Astrocyte (in vitro differentiated cells and primary cell): ENCODE results near the gene TFF2. TPM values are rescaled to one million over a fixed set of nuclear protein-coding genes. Genes with fewer than 3 reads are reported as not detected.

Experiments
- DNase-seq: peaks from one replicate; pipeline ENCODE4 v3.0.0-alpha.2; 2010; ENCODE audit warnings: low read depth
- FAIRE-seq: peaks from 2 replicates; lab custom pipeline; 2011; peaks lifted over from hg19 to GRCh38; lab: Jason Lieb, UNC
- H2AFZ ChIP-seq: 2 replicates; pipeline ENCODE4 v1.6.0; 2012; ENCODE audit warnings: low read depth, low read length, inconsistent platforms
- H3K27ac ChIP-seq: 2 replicates; pipeline ENCODE4 v1.5.1; 2011; ENCODE audit warnings: low read depth, low read length, inconsistent platforms
- H3K27me3 ChIP-seq: 2 replicates; pipeline ENCODE4 v1.6.0; 2011; ENCODE audit warnings: low read length, inconsistent platforms; ENCODE audit not compliant: insufficient read depth
- H3K36me3 ChIP-seq: 2 replicates; pipeline ENCODE4 v1.5.1; 2011; ENCODE audit warnings: low read length, inconsistent platforms; ENCODE audit not compliant: insufficient read depth
- H3K4me1 ChIP-seq: 2 replicates; pipeline ENCODE4 v1.5.1; 2011; ENCODE audit warnings: low read length, inconsistent platforms; ENCODE audit not compliant: insufficient read depth
- H3K4me2 ChIP-seq: 2 replicates; pipeline ENCODE4 v1.6.0; 2012; ENCODE audit warnings: low read length, inconsistent platforms
- H3K4me3 ChIP-seq: 2 replicates; pipeline ENCODE4 v1.5.1; 2011; ENCODE audit warnings: low read depth, mild to moderate bottlenecking, low read length, inconsistent platforms; ENCODE audit not compliant: insufficient read depth
- H3K79me2 ChIP-seq: 2 replicates; pipeline ENCODE4 v1.6.0; 2012; ENCODE audit warnings: mild to moderate bottlenecking, low read length, inconsistent platforms; ENCODE audit not compliant: insufficient read depth
- H3K9ac ChIP-seq: 2 replicates; pipeline ENCODE4 v1.6.0; 2012; ENCODE audit warnings: mild to moderate bottlenecking, low read length, inconsistent platforms
- H3K9me3 ChIP-seq: 2 replicates; pipeline ENCODE4 v1.5.1; 2012; ENCODE audit warnings: low read depth, mild to moderate bottlenecking, low read length, inconsistent platforms; ENCODE audit not compliant: insufficient read depth
- H4K20me1 ChIP-seq: 2 replicates; pipeline ENCODE4 v1.6.0; 2012; ENCODE audit warnings: low read length, inconsistent platforms; ENCODE audit not compliant: insufficient read depth
- H3K27ac Mint-ChIP-seq: one replicate; pipeline ENCODE4 v1.8.0; 2021; ENCODE audit warnings: mild to moderate bottlenecking, mixed read lengths; ENCODE audit not compliant: unreplicated experiment
- H3K27me3 Mint-ChIP-seq: one replicate; pipeline ENCODE4 v1.8.0; 2021; ENCODE audit warnings: low read depth, mixed read lengths; ENCODE audit not compliant: unreplicated experiment
- H3K36me3 Mint-ChIP-seq: one replicate; pipeline ENCODE4 v1.8.0; 2021; ENCODE audit warnings: low read depth, mixed read lengths; ENCODE audit not compliant: unreplicated experiment
- H3K4me1 Mint-ChIP-seq: one replicate; pipeline ENCODE4 v1.8.0; 2021; ENCODE audit warnings: low read depth, mixed read lengths; ENCODE audit not compliant: unreplicated experiment
- H3K4me3 Mint-ChIP-seq: one replicate; pipeline ENCODE4 v1.8.0; 2021; ENCODE audit warnings: mild to moderate bottlenecking, moderate library complexity, mixed read lengths; ENCODE audit not compliant: unreplicated experiment
- H3K9me3 Mint-ChIP-seq: one replicate; pipeline ENCODE4 v1.8.0; 2021; ENCODE audit warnings: mild to moderate bottlenecking, mixed read lengths; ENCODE audit not compliant: unreplicated experiment
- CTCF ChIP-seq: IDR thresholded peaks from 2 replicates; pipeline ENCODE4 v1.5.1; 2011; ENCODE audit warnings: low read depth, mild to moderate bottlenecking, inconsistent platforms, low read length, moderate library complexity; ENCODE audit not compliant: insufficient read depth
- EZH2 ChIP-seq: IDR thresholded peaks from 2 replicates; pipeline ENCODE4 v1.6.1; 2012; ENCODE audit warnings: mild to moderate bottlenecking, low read length, inconsistent platforms; ENCODE audit not compliant: insufficient read depth
- total RNA-seq: library from RNA; stranded (reverse); gene quantifications from 2 replicates; pipeline ENCODE4 v1.2.1, GENCODE V29; 2021

The TFF2 gene
- total RNA-seq, 1 donor from 2014 or later, result not detected

GRCh38 chr21:42304556-42305454 is 46.0 kb downstream of the TFF2 start:
- Histone ChIP-seq H3K4me2 (no peak overlapping the region), H3K9ac (no peak overlapping the region), H4K20me1 (no peaks in the 10 kb centered on the region), H3K27ac (no peak overlapping the region), H3K4me3 (no peak overlapping the region), H3K36me3 (no peaks in the 10 kb centered on the region), H3K79me2 (no peaks in the 10 kb centered on the region), H3K4me1 (no peaks in the 10 kb centered on the region), H3K9me3 (no peaks in the 10 kb centered on the region), H3K27me3 (peaks cover 10% of the 10 kb centered on the region), H2AFZ (no peak overlapping the region)
- Mint-ChIP-seq H3K9me3 (no peaks in the 10 kb centered on the region), H3K27ac (no peak overlapping the region), H3K36me3 (no peaks in the 10 kb centered on the region), H3K27me3 (peaks cover 54% of the 10 kb centered on the region), H3K4me1 (peaks cover 3% of the 10 kb centered on the region), H3K4me3 (no peak overlapping the region)
- TF ChIP-seq EZH2, result no peak
- TF ChIP-seq CTCF, result no peak
- DNase-seq (no peak), FAIRE-seq (no peak)

DNA sequence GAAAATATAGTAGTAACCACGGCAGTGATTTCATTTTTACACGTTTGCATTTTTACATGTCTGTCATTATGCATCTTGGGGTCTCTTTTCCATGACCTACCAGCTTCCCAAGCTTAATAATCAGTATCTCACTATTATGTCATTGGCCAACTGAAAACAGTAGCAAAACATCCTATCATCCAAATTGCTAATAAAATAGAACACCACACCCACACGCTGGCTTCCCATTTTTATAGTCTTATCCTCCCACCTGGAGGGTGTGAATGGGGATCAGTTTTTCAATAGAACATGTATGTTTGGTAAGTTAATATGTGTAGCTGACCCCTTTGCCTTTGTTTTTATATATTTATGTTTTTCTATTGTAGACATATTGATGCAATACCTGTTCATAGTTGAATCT is 47.4 kb downstream of the TFF2 start:
- Mint-ChIP-seq H3K27ac (no peak overlapping the region), H3K4me3 (no peak overlapping the region), H3K4me1 (no peaks in the 10 kb centered on the region), H3K27me3 (peaks cover 55% of the 10 kb centered on the region), H3K9me3 (no peaks in the 10 kb centered on the region), H3K36me3 (no peaks in the 10 kb centered on the region)
- no peak for FAIRE-seq
- Histone ChIP-seq H3K79me2 (no peaks in the 10 kb centered on the region), H2AFZ (no peak overlapping the region), H3K27me3 (peaks cover 10% of the 10 kb centered on the region), H3K9me3 (no peaks in the 10 kb centered on the region), H3K4me2 (no peak overlapping the region), H3K9ac (no peak overlapping the region), H3K4me3 (no peak overlapping the region), H3K27ac (no peak overlapping the region), H3K4me1 (no peaks in the 10 kb centered on the region), H4K20me1 (no peaks in the 10 kb centered on the region), H3K36me3 (no peaks in the 10 kb centered on the region)
- no peak for DNase-seq
- TF ChIP-seq CTCF (no peak), EZH2 (no peak)

DNA sequence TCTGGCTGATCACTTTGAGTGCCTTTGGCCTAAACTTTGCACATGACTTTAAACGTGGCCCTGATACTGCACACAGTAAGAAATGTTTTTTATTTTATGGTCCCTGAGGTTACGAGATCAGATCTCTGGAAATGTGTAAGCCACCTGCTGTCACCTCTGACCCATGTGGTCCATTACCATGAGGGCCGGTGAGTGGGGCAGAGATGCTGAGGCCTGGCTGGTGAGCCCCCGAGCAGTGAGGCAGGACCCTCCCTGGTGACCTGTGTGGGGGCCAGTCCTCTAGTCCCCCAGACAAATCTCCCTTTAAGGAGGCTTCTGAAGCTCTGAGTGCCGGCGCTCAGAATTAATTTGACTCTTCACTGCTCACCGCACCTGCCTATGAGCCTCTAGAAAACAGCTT is 48.0 kb downstream of the TFF2 start:
- no peaks in the 10 kb centered on the region for H3K79me2 ChIP-seq
- H3K4me3 ChIP-seq, result no peak overlapping the region
- no peaks in the 10 kb centered on the region for H3K4me1 Mint-ChIP-seq
- peaks cover 10% of the 10 kb centered on the region for H3K27me3 ChIP-seq
- H3K27me3 Mint-ChIP-seq, result peaks cover 52% of the 10 kb centered on the region
- H3K27ac ChIP-seq, result no peak overlapping the region
- no peaks in the 10 kb centered on the region for H4K20me1 ChIP-seq
- DNase-seq (no peak), FAIRE-seq (no peak)
- H3K9ac ChIP-seq, result no peak overlapping the region
- no peak overlapping the region for H3K4me2 ChIP-seq
- H2AFZ ChIP-seq, result no peak overlapping the region
- no peaks in the 10 kb centered on the region for H3K9me3 ChIP-seq
- H3K9me3 Mint-ChIP-seq, result no peaks in the 10 kb centered on the region
- no peak for TF ChIP-seq EZH2
- no peak for TF ChIP-seq CTCF
- H3K36me3 ChIP-seq, result no peaks in the 10 kb centered on the region
- H3K27ac Mint-ChIP-seq, result no peak overlapping the region
- H3K4me1 ChIP-seq, result no peaks in the 10 kb centered on the region
- H3K36me3 Mint-ChIP-seq, result no peaks in the 10 kb centered on the region
- H3K4me3 Mint-ChIP-seq, result no peak overlapping the region
